Stomach smooth muscle (tissue), 2 donors: ENCODE measurements around the gene CD37.
"Not testable (repeated sequence)": the region's sequence is repeated elsewhere in the genome, so short reads cannot be mapped to it uniquely, and the experiment has no call there.

Experiments used
- H3K27ac ChIP-seq: one replicate; pipeline ENCODE4 v1.7.0; 2013; ENCODE audit warnings: mild to moderate bottlenecking, low read length, inconsistent platforms
- H3K27me3 ChIP-seq, 2 donors: one replicate each; pipeline ENCODE4 v1.7.0; 2013; ENCODE audit warnings: low read length in 2 of 2; ENCODE audit not compliant: insufficient read depth in 2 of 2, control insufficient read depth in 1 of 2
- H3K36me3 ChIP-seq, 2 donors: one replicate each; pipeline ENCODE4 v1.7.0; 2013; ENCODE audit warnings: low read length in 2 of 2; ENCODE audit not compliant: control insufficient read depth in 2 of 2, insufficient read depth in 2 of 2
- H3K4me1 ChIP-seq: one replicate; pipeline ENCODE4 v1.7.0; 2013; ENCODE audit warnings: low read length; ENCODE audit not compliant: control insufficient read depth, insufficient read depth
- H3K4me3 ChIP-seq, 2 donors: one replicate each; pipeline ENCODE4 v1.7.0; 2013; ENCODE audit warnings: low read length in 2 of 2
- H3K9ac ChIP-seq, 2 donors: one replicate each; pipeline ENCODE4 v1.7.0; 2013; ENCODE audit warnings: low read length in 2 of 2, mild to moderate bottlenecking in 1 of 2
- H3K9me3 ChIP-seq, 2 donors: one replicate each; pipeline ENCODE4 v1.7.0; 2013; ENCODE audit warnings: low read length in 2 of 2; ENCODE audit not compliant: control insufficient read depth in 2 of 2
- donor health status: healthy.
- donor health status: Pancreatic carcinoma.

The CD37 gene

DNA sequence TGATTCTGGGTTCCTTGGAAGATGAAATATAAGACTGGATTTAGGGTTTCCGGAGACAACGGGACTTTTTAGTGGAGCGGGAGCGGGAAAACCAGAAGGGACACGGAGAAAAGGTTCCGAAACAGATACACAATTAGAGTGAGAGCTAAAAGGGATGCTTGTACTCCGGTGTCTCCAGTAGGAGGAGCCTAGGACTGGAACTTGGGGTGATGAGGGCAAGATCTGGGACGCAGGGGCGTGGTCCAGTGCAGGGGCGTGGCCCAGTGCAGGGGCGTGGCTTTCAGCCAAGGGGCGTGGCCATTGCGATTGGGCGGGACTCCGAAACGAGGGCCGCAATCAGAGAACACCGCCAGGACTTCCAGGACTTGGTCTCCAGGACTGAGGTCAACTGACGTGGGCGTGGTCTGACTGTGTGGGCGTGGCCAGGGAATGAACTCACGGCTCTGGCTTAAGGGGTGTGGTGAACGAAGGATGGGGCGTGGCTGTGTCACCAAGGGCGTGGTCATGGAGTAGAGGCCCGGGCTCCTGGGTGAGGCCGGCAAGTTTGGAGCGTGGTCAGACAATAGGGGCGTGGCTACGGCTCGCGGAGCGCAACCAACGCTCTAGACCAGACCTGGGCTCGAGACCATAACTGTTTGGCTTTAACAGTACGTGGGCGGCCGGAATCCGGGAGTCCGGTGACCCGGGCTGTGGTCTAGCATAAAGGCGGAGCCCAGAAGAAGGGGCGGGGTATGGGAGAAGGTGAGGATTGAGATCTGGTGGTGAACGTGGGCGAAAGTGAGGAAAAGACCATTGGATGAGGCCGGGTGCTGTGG is 28.3 kb downstream of the CD37 start, which contains the start of gene DKKL1:
TSS of gene DKKL1 (plus strand) at position 610 of the 815 bp plus-strand sequence. CDS start at position 732, 122 bp downstream.
- Histone ChIP-seq H3K36me3 (peaks cover 4 to 7% of the 10 kb centered on the region in 2 donors), H3K27me3 (no peaks in the 10 kb centered on the region), H3K4me3 (peak within 1 kb of the TSS; percentile 86 to 89), H3K4me1 (peaks cover 32% of the 10 kb centered on the region), H3K27ac (peak within 1 kb of the TSS; percentile 92), H3K9ac (peak within 1 kb of the TSS; percentile 76 to 97), H3K9me3 (no peaks in the 10 kb centered on the region)

DNA sequence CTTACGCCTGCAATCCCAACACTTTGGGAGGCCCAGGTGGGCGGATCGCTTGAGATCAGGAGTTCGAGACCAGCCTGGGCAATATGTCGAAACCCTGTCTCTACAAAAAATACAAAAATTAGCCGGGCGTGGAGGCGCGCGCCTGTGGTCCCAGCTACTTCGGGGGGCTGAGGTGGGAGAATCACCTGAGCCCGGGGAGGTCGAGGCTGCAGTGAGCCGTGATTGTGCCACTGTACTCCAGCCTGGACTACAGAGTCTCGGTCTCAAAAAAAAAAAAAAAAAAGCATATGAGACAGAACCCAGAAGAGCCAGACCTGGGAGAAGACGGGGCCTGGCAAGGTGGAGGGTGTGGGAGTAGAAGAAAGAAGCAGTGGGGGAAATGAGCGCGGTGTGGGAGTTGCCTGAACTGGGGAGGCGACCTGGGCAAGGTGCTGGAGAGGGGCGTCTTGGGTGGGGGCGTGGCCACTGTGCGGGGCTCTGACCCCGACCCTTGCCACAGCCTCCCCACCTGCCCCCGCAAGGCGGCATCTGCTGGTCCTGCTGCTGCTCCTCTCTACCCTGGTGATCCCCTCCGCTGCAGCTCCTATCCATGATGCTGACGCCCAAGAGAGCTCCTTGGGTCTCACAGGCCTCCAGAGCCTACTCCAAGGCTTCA is 29.0 kb downstream of the CD37 start:
- peak overlapping the region; percentile 41 to 86 for H3K4me3 ChIP-seq
- peak overlapping the region; percentile 92 for H3K27ac ChIP-seq
- H3K9ac ChIP-seq, result peak overlapping the region in 1 of 2 donors; percentile 36

DNA sequence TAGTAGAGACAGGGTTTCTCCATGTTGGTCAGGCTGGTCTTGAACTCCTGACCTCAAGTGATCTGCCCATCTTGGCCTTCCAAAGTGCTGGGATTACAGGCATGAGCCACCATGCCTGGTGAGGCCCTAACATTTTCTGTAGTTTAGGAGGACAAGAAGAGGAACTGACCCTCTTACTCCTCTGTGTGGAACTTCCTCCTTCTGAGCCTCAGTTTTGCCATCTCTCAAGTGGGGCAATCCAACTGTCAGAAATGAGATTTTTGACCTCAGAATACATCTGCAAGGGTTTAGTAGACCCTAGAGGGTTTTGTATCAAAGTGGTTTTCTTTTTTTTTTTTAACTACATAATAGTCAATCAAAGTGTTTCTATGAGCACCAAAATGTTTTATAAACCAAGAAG is 30.9 kb downstream of the CD37 start:
- Histone ChIP-seq H3K9me3 (peaks cover 2 to 15% of the 10 kb centered on the region in 2 donors), H3K9ac (no peak overlapping the region), H3K27ac (no peak overlapping the region), H3K27me3 (no peaks in the 10 kb centered on the region), H3K36me3 (no peaks in the 10 kb centered on the region), H3K4me3 (no peak overlapping the region), H3K4me1 (peaks cover 22% of the 10 kb centered on the region)

More for the DNA sequence above, 29.0 kb downstream of the CD37 start:
- H3K27me3 ChIP-seq, result no peaks in the 10 kb centered on the region
- peaks cover 2 to 4% of the 10 kb centered on the region in 2 donors for H3K9me3 ChIP-seq
- H3K36me3 ChIP-seq, result peaks cover 3 to 5% of the 10 kb centered on the region in 2 donors
- H3K4me1 ChIP-seq, result peaks cover 32% of the 10 kb centered on the region

DNA sequence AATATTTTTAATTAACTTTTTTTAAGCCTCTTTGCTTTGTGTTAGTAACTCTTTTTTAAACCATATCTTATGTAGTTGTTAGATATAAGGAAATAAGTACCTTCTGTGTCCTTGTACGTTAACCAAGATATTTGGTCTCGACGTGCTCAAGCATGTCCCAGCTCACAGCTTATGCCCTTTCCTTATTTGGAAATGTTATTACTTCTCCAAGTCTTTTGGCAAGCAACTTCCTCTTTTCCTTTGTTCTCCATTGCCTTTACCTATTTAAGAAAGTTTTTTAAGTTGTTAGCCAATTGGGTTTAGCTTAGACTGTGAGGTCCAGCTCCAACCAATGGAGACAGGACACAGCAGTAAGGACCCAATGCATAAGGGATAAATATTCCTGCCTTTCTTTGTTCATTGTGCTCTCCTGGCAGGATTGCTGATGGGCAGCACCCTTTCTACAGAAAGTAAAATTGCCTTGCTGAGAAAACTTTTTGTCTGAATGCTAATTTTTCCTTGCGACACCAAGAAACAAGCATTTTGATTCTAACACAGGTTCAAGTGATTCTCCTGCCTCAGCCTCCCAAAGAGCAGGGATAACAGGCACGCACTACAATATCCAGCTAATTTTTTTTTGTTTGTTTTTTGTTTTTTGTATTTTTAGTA is 33.6 kb downstream of the CD37 start:
- Histone ChIP-seq H3K9ac (no peak overlapping the region), H3K4me1 (peaks cover 2% of the 10 kb centered on the region), H3K9me3 (peaks cover 2 to 15% of the 10 kb centered on the region in 2 donors), H3K27me3 (no peaks in the 10 kb centered on the region), H3K4me3 (no peak overlapping the region), H3K27ac (no peak overlapping the region), H3K36me3 (no peaks in the 10 kb centered on the region)

DNA sequence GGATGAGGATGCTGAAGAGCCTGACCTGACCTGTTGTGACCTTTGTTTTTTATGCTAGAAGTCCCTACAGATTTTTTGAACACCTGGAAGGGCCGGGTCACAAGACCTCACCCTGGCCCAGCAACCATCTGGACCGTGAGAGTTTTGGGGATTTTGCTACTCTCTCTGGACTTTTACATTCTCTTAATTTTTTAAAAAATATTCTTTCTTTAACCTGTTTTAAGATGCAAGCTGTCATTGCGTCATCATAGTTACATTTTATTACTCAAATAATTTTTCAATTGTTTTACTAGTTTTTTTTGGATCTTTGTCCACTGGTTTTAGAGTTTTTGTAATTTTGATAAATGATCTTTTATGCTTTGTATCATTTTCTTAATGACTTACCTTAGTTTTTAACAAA is 36.0 kb downstream of the CD37 start:
- Histone ChIP-seq H3K9ac (no peak overlapping the region), H3K4me1 (no peaks in the 10 kb centered on the region), H3K27me3 (no peaks in the 10 kb centered on the region), H3K36me3 (no peaks in the 10 kb centered on the region), H3K27ac (no peak overlapping the region), H3K4me3 (no peak overlapping the region), H3K9me3 (peaks cover 2 to 15% of the 10 kb centered on the region in 2 donors)

DNA sequence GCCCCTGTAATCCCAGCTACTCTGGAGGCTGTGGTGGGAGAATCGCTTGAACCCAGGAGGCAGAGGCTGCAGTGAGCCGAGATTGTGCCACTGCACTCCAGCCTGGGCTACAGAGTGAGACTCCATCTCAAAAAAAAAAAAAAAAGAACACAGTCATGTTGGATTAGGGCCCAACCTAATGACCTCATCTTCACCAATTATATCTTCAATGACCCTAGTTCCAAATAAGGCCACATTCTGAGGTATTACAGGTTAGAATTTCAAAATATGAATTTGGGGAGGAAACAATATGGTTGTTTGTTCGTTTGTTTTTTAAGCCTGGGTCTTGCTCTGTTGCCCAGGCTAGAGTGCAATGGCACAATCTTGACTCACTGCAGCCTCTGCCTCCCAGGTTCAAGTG is 38.0 kb downstream of the CD37 start:
- not testable (repeated sequence) for H3K27me3 ChIP-seq, H3K27ac ChIP-seq, H3K36me3 ChIP-seq, H3K4me1 ChIP-seq, H3K9ac ChIP-seq, H3K4me3 ChIP-seq
- peaks cover 2 to 15% of the 10 kb centered on the region in 2 donors for H3K9me3 ChIP-seq

DNA sequence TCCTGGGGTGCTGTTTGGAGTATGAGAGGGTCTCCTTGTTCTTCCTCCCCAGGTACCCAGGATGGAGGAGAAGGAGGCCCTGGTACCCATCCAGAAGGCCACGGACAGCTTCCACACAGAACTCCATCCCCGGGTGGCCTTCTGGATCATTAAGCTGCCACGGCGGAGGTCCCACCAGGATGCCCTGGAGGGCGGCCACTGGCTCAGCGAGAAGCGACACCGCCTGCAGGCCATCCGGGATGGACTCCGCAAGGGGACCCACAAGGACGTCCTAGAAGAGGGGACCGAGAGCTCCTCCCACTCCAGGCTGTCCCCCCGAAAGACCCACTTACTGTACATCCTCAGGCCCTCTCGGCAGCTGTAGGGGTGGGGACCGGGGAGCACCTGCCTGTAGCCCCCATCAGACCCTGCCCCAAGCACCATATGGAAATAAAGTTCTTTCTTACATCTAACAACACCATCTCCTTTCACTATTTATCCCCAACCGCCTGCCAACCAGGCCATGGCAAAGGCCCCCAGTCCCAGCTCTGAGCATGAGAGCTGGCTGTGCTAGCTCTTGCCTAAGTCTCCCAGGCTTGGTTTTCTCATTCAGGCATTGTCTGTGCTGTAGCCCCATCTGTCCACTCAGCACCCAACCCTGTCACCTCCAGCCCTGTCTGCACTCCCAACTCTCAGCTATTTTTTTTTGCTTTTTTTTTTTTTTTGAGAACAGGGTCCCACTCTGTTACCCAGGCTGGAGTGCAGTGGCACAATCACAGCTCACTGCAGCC is 39.6 kb downstream of the CD37 start:
- Histone ChIP-seq H3K9ac (no peak overlapping the region), H3K27me3 (no peaks in the 10 kb centered on the region), H3K9me3 (peaks cover 0 to 5% of the 10 kb centered on the region in 2 donors), H3K27ac (no peak overlapping the region), H3K36me3 (no peaks in the 10 kb centered on the region), H3K4me1 (no peaks in the 10 kb centered on the region), H3K4me3 (no peak overlapping the region)

DNA sequence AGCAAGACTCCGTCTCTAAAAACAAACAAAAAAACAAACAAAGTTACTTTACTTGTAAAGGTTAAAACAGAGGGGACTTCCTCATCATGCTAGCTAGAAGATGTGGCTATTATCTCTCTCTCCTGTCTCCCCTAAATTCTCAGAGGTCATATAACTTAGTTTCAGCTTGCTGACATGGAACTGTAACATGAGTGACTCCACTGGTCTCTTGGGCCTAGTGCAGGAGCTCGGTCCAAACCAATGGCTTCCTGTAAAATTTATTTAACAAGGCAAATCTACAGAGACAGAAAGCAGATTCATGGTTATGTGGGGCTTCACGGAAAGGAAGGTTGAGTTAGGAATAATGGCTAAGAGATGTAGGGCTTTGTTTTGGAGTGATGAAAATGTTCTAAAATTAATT is 43.3 kb downstream of the CD37 start:
- Histone ChIP-seq H3K36me3 (no peaks in the 10 kb centered on the region), H3K27ac (no peak overlapping the region), H3K4me3 (no peak overlapping the region), H3K9me3 (peaks cover 3 to 5% of the 10 kb centered on the region in 2 donors), H3K27me3 (no peaks in the 10 kb centered on the region), H3K9ac (no peak overlapping the region), H3K4me1 (no peaks in the 10 kb centered on the region)

DNA sequence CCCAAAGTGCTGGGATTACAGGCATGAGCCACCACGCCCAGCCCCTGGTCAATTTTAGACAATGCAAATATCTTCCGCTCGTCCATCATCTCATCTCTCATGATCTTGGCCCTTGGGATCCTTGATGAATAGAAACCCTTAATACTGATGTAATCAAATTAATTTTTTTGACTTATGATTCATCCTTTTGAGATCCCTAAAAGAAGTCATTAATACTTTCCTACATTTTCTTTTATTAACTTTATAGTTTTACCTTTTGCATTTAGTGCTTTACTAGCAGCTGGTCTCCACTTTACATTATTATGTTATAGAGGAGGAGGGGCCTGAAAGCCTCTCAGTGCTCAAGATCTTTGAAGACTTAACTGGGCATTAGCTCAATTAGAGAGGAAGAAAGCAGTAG is 45.2 kb downstream of the CD37 start:
- no peaks in the 10 kb centered on the region for H3K4me1 ChIP-seq
- no peaks in the 10 kb centered on the region for H3K27me3 ChIP-seq
- H3K4me3 ChIP-seq, result no peak overlapping the region
- no peak overlapping the region for H3K27ac ChIP-seq
- peaks cover 3 to 5% of the 10 kb centered on the region in 2 donors for H3K9me3 ChIP-seq
- H3K9ac ChIP-seq, result no peak overlapping the region
- no peaks in the 10 kb centered on the region for H3K36me3 ChIP-seq

DNA sequence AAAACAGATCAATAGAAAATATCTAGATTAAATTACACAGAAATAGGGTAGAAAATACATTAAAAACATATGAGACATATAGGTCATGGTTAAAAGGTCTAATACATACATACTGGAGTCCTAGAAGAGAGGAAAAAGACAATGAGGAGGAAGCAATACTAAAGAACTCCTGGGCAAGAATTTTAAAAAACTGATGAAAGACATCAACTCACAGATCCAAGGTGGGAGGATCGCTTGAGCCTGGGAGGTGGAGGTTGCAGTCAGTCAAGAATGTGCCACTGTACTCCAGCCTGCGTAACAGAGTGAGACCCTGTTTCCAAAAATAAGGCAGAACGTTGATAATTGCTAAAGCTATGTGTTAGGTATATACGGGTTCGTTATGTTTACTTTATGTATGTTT is 47.4 kb downstream of the CD37 start:
- no peaks in the 10 kb centered on the region for H3K36me3 ChIP-seq
- no peak overlapping the region for H3K4me3 ChIP-seq
- no peaks in the 10 kb centered on the region for H3K4me1 ChIP-seq
- H3K9ac ChIP-seq, result no peak overlapping the region
- peaks cover 0 to 2% of the 10 kb centered on the region in 2 donors for H3K27me3 ChIP-seq
- H3K27ac ChIP-seq, result no peak overlapping the region
- peaks cover 3 to 5% of the 10 kb centered on the region in 2 donors for H3K9me3 ChIP-seq
